Kidney glomerular epithelial cell (primary cell): Measurements from ENCODE around the gene M1AP.

ENCODE experiments used
- DNase-seq: peaks from one replicate; lab custom pipeline; 2025; lab: John Stamatoyannopoulos, UW

The M1AP gene

DNA sequence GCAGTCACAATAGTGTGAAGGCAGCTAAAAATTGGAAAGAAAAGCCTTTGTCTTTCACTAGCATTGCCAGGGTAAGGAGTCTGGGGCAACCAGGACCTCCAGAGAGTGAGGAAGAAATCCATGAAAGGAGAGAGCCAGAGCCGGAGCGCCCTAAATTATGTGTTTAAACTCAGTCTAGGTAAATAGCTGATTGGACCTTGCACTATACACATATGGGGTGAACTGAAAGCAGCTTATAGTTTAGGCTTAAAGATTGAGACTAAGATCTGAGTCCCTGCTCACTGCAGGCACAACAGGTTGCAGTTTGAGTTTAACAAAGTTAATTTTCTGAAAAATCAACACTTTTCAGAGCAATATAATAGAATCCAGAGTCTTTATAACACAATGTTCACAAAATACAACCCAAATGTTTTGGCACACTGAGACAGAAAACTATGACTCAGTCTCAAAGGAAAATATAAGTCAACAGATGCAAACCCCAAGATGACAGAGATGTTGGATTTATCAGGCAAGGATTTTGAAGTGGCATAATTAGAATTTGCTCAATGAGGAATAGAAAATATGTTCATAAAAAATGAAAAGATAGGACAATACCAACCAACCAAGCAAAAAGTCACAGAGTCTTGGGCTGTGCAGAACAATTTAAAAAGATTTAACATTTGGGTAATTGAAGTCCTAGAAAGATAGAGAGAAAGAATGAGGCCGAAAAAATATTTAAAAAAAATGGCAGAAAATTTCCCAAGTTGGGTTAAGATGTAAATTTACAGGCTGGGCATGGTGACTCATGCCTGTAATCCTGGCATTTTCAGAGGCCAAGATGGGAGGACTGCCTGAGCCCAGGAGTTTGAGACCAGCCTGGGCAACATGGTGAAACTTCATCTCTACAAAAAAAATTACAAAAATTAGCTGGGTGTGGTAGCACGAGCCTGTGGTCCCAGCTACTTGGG, 54.0 kb downstream of the M1AP start:
- no peak for DNase-seq

GRCh38 chr2:74588664-74589063, 59.5 kb downstream of the M1AP start:
- DNase-seq: no peak

DNA sequence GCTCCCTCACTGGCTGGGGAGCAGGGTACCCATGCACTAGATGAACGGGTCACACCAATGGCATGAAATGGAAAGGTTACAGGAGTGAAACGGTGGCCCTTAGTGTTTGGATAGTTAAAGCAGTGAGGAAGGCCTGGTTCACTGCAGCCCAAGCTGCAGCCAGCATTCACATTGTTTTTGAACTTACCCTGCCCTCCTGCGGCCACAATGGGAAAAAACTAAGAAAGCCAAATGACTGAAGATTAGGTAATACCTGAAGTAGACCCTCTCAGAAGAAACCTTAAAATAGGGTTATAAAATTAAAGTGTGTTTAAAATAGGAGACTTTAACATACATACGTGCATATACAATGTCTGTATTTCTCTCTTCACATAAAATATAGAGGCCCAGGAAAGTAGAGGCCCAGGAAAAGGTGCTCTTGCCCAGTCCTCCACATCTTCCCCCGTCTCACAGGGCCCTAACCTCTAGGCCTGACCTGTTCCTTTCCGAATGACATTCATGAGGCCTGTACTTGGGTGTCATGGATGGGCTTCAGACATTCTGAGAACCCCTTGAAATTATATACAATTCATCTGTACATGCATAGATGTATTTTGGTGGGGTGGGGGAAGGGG, 60.4 kb downstream of the M1AP start:
- peak; percentile 63 for DNase-seq

DNA sequence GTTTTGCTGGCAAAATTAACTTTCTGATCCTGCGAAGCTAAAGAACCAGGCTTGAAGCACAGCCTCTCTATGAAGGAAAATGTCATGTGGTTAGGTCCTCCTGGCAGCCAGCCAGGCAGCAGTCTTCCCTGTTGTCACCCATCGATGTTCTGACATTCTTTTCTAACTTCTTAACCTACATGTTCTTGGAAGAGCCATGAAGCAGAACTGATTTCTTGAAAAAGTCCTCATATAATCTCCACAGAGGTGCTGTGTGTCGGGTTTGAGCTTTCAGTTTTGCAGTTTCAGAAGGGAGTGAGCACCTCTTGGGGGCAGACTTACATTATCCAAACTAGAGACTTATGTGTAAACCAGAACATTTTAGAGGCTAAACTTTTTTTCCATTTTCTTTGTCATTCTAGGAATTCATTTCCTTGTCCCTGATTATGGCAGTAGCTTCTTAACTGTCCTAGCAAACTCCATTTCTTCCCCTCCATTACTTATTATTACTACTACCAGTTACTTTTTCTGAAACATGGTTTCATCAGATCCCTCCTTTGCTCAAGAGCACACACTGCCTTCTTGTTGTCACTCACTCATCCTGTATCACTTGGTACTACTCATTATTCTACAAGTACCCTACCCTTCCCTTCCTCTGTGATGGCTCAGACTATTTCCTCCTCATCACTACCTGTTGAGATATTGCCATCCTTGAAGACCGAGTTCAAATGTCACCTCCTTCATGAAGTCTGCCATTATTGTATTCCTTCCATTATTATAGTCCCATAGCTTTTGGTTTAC, 62.5 kb downstream of the M1AP start:
- no peak for DNase-seq

- DNase-seq: peak; percentile 8
These were observed 64.0 kb downstream of the M1AP start for GRCh38 chr2:74584088-74584645.

- DNase-seq: peak; percentile 30
These were observed 64.6 kb downstream of the M1AP start for GRCh38 chr2:74583504-74583903.

- DNase-seq: no peak
These were observed 65.9 kb downstream of the M1AP start for GRCh38 chr2:74582184-74582583.

DNA sequence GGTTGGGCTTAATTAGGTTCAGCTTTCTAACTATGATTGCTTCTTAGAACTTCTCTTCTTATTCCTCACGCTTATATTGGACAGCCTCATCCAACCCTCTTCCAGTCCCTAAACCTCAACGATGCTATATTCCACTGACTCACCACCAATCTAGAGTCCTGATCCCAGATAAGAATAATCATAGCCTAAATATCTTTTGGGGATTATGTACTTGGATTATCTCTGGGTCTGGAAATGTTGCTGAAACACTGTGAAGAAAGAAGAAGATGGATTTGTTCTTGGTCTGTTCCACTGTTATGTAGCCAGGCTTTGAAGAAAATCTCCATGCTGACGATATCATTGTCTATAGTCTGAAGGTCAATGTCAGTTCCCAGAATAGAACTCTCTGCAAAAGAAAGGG, 66.7 kb downstream of the M1AP start:
- DNase-seq: no peak

DNA sequence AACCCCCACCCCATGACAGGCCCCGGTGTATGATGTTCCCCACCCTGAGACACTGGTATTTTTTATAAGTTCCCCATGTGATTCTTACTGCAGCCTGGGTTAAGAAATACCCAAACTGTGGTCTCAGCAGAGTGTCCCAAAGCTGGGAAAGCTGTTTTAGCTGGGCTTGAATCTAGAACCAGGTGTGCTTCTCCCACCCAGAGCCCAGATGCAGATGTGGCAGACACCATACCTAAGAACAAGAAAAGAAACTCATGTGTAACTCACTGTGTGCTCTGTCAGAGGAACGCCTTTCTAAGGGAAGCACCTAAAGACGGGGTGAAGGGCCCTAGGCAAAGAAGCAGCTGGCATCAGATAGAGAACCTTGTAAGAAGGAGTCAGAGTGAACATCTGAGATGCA, 69.7 kb downstream of the M1AP start:
- no peak for DNase-seq

- DNase-seq: no peak
These were observed 70.7 kb downstream of the M1AP start for GRCh38 chr2:74577448-74577847.

DNA sequence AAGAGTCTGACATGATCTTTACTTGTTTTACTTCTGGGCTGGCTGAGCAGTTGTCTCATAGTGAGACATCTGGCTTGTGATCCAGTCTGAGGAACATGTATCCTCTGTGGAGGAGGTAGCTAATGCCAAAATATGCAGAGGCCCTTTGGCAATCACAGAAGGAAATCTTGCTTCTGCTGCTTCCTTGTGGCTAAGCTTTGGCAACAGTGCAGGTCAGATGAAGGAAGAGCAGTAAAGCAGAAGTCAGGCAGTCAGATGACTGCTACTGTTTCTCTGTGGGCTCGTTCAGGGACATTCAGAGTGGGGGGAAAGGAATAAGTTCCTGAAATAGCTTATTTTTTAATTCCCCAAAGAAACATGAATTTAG, 71.3 kb downstream of the M1AP start:
- no peak for DNase-seq

- no peak for DNase-seq
These were observed 71.8 kb downstream of the M1AP start for GRCh38 chr2:74576211-74576862.

- DNase-seq: no peak
These were observed 72.8 kb downstream of the M1AP start for GRCh38 chr2:74575320-74575719.

GRCh38 chr2:74573747-74574562, 74.2 kb downstream of the M1AP start:
- no peak for DNase-seq

- no peak for DNase-seq
These were observed 75.8 kb downstream of the M1AP start for GRCh38 chr2:74572178-74572925.

- no peak for DNase-seq
These were observed 77.1 kb downstream of the M1AP start for GRCh38 chr2:74571058-74571457.

GRCh38 chr2:74569686-74570085, 78.4 kb downstream of the M1AP start:
- no peak for DNase-seq

DNA sequence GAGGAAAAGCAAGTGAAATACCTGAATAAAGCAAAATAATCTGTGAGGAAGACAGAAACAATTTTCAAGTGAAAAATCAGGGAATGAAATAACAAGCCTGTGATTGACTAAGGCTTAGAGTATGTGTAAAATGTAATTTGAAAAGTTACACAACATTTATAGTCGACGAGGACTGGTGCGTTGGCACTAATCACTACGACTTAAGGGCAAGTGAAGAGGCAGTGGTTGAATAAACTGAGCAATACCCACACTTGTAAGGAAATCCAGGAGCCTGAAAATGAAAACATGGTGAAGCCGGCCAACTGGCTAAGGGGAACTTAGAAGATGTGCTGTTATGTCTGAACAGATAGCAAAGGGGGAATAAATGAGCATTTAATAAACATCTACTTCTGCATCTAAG, 80.2 kb downstream of the M1AP start:
- peak; percentile 47 for DNase-seq

DNA sequence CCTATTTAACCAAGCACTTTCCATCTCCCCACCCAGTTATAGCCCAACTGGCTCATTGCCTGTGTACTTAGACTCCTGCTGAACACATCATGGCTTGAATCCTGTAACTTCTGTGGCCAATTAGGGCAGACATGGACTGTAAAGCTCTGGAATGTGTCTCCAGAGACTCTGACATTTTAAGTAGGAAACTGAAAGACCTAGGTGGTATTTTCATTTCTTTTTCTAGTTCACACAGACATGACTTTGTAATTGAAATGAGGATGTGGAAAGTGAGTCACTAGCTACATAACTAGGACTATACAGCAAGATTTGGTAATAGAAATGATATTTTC, 81.4 kb downstream of the M1AP start:
- peak; percentile 71 for DNase-seq

- no peak for DNase-seq
These were observed 81.9 kb downstream of the M1AP start for GRCh38 chr2:74566076-74566753.
